GM19239 (cell line): ENCODE results near the gene TNRC6C.
"Not testable (repeated sequence)": the region's sequence is repeated elsewhere in the genome, so short reads cannot be mapped to it uniquely, and the experiment has no call there.

Source experiments
- DNase-seq: peaks from one replicate; pipeline ENCODE4 v3.0.0; 2011; ENCODE audit warnings: low spot score; ENCODE audit not compliant: insufficient read length
- FAIRE-seq: peaks from 2 replicates; lab custom pipeline; 2011; peaks lifted over from hg19 to GRCh38; lab: Jason Lieb, UNC

TNRC6C gene

DNA sequence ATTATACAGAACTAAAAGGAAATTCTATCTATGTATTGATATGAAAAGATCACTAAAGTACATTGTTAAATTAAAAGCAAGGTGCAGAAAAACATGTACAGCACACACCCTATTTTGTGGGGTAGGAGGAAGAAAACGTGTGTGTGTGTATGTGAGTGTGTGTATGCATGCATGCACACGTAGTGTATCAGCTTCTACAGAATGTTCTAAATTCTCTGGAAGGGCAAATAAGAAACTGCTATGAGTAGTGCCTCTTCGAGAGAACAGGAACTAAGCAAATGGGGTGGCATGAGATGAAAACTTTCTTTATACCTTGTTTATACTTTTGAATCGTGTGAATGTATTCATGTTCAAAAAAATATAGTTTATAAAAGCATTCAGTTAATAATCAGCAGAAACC, 111.2 kb downstream of the TNRC6C start:
- no peak for DNase-seq
- no peak for FAIRE-seq

DNA sequence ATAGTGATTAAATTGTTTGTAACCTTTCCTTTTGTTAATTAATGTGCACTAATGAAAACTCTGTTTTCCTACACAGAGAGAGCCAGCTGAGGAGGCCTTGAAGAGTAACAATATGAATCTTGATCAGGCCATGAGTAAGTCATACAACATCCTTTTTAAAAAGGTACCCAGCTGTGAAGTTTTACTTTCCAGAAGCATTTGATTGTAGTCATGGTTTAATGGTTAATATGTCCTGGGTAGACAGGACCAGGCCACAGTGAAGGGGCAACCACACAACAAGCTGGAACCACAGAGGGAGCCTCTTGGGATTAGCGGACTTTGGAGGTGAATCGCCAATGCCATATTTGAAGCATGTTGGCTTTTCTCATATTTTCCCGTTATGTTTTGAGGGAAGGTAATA, 114.5 kb downstream of the TNRC6C start:
- no peak for FAIRE-seq
- no peak for DNase-seq

DNA sequence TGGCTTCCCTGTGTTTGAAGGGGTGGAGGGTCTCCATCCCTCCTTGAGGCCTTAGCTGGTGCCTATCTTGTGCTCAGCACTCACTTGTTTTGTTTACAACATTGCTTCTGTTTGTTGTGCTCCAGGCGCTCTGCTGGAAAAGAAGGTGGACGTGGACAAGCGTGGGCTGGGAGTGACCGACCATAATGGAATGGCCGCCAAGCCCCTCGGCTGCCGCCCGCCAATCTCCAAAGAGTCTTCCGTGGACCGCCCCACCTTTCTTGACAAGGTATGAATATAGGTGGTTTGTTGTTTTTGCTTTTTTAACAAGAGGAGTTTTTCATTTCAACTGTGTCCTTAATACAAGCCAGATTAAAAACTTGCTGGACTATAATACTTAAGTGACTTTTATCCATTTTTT, 116.5 kb downstream of the TNRC6C start:
- no peak for FAIRE-seq

DNA sequence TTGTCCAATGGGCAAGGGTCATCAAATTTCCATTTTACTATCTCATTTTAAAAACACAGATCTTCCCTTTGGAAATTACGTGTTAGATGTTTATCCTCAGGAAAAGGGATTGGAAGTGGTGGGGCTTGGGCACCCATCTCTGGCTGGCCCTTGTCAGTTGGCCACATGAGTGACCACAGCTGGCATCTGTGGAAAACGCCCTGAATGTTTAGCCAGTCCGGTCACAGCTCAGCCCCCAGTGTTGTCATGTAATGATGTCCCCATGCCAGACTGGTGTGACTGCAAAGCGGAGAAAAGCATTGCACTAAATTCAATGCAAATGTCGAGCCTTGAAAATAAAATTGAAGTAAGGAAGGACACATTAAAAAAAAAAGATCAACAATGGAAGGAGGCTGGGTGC, 117.0 kb downstream of the TNRC6C start:
- DNase-seq (no peak), FAIRE-seq (no peak)

More for the DNA sequence above, 116.5 kb downstream of the TNRC6C start:
- no peak for DNase-seq

DNA sequence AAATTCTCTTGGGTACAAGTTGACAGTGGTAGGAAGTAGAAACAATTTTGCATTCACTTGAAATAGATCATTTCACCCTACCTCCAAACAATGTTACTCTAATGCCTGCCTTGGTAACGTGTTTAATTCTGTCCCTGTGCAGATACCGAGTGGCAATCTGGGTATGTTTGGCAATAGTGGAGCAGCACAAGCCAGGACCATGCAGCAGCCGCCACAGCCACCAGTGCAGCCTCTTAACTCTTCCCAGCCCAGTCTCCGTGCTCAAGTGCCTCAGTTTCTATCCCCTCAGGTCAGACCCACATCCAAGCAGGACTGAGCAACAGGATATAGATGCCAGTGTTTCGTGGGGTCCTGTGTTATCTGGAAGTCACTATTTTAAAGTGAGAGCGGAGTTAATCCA, 120.8 kb downstream of the TNRC6C start:
- DNase-seq: no peak
- no peak for FAIRE-seq

DNA sequence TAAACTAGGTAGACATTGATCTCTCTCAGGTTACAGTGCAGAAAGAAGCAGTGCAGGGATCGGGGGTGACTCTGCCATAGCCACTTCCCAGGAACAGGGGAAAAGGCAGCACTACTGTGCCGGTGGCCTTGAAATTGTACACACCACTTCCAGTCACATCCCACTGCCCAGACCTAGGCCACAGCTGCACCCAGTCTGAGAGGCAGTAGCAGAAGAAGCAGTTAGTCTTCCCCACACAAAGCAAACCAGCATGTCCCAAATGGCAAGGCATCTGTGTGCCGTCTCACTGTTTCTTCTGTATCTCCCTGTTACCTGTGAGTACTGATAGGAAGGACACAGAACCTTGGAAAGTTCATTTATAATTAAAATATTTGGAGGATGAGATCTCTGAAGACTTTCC, 123.0 kb downstream of the TNRC6C start:
- FAIRE-seq: no peak
- no peak for DNase-seq

DNA sequence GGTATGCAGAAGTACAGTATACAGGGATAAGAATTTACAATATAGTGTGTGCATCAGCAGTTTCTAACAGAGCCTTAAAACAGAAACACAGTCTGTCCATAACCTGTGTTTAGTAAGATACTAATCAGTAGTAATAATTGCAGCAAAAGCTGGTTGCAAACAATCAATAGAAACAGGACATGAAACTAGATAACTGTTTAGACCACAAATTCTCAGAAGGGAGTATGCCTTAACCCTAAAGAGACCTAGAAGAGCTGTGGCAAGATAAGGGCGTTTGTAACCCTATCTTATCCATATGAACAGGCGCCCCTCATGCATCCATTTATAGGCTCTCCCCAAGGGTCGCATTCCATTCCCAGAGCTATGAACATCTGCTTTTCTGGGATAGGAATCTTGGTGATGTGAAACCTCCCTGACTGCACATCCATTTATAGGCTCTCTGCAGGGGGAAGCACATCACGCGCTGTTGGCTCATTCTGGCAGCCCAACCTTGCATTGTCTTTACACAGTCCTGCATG, 123.9 kb downstream of the TNRC6C start:
- not testable (repeated sequence) for FAIRE-seq, DNase-seq

DNA sequence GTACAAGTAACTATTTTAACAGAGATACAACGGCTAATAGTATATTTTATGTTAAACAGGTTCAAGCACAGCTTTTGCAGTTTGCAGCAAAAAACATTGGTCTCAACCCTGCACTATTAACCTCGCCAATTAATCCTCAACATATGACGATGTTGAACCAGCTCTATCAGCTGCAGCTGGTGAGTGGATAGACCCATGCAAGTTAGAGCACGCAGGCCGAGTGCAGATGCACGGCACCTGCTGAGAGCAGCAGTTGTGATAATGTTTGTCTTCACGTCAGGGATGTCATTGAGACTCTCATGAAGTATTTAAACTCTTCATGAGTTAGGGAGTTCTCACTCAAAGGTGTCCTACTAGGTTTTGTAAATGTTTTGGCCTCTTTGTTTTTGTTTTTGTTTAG, 124.5 kb downstream of the TNRC6C start:
- FAIRE-seq (no peak), DNase-seq (no peak)

DNA sequence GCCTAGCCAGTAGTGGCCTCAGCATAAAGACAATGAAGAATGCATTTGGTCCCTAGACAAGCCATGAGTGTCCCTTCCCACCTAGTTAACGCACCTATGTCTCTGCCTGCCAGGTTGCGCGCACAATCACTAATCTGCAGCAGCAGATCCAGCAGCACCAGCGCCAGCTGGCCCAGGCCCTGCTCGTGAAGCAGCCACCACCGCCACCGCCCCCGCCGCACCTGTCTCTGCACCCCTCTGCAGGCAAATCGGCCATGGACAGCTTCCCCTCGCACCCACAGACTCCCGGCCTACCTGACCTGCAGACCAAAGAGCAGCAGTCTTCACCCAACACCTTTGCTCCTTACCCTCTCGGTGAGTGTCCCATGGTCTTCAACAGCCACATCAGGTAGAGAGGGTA, 128.2 kb downstream of the TNRC6C start:
- no peak for DNase-seq
- no peak for FAIRE-seq

DNA sequence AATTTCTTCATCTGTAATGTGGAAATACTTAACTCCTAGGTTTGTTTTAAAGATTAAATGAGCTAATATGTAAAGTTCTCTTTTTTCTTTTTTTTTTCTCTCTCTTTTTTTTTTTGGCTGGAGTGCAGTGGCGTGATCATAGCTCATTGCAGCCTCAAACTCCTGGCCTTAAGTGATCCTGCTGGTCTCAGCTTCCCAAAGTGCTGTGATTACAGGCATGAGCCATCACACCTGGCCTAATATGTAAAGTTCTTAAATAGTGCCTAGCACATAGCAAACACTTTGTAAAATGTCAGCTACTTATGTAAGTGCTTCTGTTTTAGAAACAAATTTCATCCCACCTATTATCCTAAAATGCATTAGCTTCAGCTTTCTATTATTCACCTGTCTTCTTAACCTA, 130.0 kb downstream of the TNRC6C start:
- FAIRE-seq: no peak
- no peak for DNase-seq

DNA sequence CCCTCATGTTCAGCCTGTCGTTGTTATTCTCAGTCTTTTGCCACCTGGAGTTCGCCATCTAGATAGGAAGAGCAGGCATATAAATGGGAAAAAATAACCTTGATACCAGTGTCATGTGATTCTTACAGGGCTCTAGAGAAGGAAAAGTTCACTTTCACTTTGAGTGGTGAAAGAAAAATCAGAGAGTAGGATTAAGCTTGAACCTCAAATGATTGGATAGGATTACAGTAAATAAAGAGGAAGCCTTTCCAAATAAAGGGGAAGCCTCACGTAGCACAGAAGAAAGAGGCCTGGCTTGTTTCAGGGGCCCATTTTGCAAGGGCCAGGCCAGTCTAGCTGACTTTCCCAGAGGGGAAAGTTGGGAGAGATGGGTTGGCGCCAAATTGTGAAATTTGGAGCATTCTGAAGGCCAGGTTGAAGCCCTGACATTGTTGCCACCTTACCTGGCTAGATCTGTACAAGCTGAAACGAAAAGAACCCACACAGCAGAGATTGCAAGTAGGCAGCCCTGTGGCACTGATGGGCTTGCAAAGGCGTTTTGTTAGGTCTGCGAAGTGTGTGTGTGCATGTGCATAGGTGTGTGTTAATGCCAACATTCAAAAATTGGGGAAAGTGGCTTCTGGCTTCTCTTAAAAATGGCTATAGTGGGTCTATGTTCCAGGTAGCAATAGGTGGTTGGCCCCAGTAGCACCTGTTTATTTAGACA, 131.2 kb downstream of the TNRC6C start:
- DNase-seq (no peak), FAIRE-seq (no peak)

DNA sequence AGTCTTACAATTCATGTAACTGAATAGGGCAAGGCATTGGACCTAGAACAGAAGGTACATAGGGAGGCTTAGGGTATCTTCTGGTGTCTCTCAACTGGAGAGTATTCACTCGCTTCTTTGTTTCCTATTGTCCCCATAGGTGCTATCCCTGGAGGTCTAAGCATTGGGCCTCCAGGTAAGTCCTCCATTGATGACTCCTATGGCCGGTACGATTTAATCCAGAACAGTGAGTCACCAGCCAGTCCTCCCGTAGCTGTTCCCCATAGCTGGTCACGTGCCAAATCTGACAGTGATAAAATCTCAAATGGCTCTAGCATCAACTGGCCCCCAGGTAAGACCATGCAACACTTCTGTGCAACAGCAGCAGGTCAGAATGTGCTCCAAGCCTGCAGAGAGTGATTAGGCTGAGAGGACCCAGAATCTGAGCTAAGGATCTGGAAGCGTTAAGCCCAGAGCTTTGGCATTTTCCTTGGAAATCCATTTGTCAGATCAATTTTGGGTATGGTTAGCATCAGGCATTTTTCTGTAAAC, 134.4 kb downstream of the TNRC6C start:
- FAIRE-seq (no peak), DNase-seq (no peak)

DNA sequence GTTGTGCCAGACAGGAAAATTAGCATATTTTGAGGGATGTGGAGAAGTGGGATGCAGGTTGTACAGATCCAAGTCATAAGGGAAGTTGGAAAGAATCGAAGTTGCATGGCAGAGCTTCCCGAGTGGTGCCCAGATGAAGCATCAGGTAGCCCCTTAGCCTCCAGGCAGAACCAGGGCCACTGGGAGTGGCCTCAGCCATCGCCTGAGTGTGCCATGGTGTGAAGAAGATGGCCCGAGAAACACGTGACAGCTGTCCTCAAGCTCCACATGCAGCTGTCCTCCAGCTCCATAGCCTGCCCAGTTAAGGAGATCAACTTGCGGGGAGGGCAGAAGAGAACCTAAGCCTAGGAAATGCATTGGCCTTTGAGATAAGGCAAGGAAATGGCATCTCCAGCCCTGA, 136.5 kb downstream of the TNRC6C start:
- FAIRE-seq: no peak
- DNase-seq: no peak

DNA sequence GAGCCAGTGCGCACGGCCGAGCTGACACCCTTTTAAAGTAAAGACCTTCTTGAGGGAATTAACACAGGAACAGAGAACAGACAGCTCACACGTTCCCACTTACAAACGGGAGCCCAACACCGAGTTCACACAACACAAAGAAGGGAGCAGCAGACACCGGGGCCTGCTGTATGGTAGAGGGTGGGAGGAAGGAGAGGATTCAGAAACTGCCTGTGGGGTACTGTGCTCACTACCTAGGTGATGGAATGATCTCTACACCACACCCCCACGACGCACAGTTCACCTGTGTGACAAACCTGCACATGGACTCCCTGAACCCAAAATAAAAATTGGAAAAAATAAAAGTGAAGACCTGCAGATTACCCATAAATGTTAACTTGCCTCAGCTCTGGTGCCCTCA, 137.6 kb downstream of the TNRC6C start:
- DNase-seq: no peak
- FAIRE-seq: no peak

DNA sequence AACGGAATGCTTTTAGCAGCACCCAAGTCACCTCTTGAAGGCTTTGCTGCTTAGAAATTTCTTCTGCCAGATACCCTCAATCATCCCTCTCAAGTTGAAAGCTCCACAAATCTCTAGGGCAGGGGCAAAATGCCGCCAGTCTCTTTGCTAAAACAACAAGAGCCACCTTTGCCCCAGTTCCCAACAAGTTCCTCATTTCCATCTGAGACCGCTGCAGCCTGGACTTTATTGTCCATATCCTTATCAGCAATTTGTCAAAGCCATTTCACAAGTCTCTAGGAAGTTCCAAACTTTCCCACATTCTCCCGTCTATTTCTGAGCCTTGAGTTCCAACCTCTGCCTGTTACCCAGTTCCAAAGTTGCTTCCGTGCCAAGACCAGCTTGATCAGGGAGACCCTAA, 142.6 kb downstream of the TNRC6C start:
- FAIRE-seq (no peak), DNase-seq (no peak)

DNA sequence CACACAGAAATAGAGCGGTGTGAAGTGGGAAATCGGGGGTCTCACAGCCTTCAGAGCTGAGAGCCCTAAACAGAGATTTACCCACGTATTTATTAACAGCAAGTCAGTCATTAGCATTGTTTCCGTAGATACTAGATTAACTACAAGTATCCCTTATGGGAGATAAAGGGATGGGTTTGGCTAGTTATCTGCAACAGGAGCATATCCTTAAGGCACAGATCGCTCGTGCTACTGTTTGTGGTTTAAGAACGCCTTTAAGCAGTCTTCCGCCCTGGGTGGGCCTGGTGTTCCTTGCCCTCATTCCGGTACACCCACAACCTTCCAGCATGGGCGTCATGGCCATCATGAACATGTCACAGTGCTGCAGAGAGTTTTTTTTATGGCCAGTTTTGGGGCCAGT, 143.0 kb downstream of the TNRC6C start:
- no peak for DNase-seq
- no peak for FAIRE-seq

DNA sequence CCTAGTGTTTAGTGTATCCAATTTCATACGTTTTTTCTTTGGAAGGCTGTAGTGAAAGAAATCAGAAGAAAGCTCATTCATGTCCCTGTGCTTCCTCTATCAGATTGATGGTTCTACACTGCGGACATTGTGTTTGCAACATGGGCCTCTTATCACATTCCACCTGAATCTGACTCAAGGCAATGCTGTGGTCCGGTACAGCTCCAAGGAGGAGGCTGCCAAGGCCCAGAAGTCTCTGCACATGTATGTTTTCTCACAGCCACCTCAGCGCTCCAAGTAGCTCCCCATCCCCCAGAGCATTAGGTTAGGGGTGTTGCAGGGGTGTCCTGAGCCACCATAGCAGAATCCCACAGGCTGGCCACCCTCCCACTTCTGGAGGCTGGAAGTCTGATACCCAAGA, 144.8 kb downstream of the TNRC6C start:
- no peak for FAIRE-seq

DNA sequence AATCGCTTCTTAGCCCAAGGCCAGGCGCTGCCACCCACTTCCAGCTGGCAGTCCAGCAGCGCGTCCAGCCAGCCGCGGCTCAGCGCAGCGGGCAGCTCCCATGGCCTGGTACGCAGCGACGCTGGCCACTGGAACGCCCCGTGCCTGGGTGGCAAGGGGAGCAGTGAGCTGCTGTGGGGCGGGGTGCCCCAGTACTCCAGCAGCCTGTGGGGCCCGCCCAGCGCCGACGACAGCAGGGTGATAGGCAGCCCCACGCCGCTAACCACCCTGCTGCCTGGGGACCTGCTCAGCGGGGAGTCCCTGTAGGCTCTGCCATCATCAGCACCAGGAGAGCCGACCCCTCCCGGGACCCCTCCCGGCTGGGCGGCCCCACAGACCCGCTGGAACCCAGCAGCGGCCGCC, 146.0 kb downstream of the TNRC6C start:
- DNase-seq (no peak), FAIRE-seq (no peak)

More for the DNA sequence above, 144.8 kb downstream of the TNRC6C start:
- DNase-seq: no peak

DNA sequence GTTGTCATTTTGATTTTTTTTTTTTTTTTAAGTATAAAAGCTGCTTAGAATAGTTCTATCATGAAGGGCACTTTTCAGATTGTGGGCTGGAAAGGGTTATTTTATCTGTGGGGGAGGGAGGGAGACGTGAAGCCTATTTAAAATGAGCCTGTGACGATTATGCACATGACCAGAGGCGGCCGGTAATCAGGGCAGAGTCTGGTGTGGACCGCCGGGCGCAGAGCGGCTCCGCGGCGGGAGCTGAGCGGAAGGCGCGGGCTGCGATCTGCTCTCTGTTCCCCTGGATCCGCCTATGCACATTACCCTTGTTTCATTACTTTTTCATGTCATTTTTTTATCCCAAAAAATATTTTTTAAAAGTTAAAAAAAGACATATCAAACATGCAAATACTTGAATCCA, 146.6 kb downstream of the TNRC6C start:
- FAIRE-seq (no peak), DNase-seq (no peak)

DNA sequence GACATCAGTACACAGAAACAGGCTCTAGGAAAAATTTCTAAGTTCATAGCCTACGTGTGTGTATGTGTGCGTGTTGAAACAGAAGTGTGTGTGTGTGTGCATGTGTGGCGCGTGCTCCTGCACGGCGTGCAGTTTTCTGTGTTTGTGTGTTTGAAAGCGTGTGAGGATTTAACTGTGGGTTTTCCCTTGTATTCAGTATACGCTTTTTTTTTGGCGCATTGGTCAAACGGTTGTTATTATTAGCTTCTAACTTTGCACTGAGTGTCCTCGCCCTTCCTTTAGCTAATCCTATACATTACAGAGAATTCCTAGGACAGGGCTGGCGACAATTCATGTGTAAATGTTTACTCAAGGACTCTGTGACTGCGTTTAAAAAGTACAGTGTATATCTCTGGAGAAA, 147.0 kb downstream of the TNRC6C start:
- DNase-seq: no peak
- FAIRE-seq: no peak

DNA sequence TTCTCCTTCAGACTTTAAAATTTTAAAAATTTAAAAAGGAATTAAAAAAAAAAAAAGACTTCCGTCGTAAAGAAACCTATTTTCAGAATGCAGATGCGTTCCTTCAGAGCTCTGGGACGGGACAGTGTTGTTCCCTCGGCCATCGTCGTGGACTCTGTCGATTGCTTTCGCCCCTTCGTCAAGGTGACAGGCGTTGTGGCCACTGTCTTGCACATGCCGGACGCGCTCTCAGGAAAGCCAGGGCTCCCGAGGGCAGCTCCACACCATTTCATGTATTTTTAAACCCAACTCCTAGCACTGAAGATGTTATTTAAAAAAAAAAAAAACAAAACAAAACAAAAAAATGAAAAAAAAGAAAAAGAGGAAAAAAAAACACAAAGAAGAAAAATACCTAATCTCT, 147.7 kb downstream of the TNRC6C start:
- FAIRE-seq (no peak), DNase-seq (no peak)

DNA sequence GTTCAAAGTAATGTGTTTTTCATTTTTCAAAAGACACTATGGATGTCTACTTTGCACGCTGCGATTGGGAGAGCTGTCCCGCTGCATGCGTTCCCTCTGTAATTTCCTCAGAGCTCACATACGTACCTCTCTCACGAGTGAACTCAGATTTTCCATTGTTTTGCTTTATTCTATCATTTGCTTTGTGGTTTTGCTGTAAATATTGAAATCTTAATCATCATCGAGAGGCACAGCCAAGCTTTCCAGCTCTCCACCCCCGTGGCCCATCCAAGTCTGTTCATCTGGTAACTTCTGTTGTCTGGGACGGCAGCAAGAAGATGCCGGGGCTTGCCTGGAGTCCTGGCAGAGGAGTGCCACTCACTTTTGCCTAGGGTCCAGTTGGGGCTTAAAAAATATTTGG, 149.0 kb downstream of the TNRC6C start:
- DNase-seq (no peak), FAIRE-seq (no peak)
